ENCODE measurements around the gene SCT.

GRCh38 chr11:636511-637332 is 9.7 kb upstream of the SCT start, which contains the start of gene DRD4:
- no peak for TF ChIP-seq CTCF (IDR thresholded peaks at IDR 0.05; ENCODE audit: low read length)
- no peak for TF ChIP-seq EZH2 (IDR thresholded peaks at IDR 0.05; ENCODE audit: borderline replicate concordance, low read length)

Measured in OCI-LY1 (cell line).